SK-N-SH treated with all-trans-retinoic acid at 6 μM for 48 hours (cell line): ENCODE measurements around the gene FCHSD2.

Source experiments
- ARNTL ChIP-seq: fragments of 450-650 bp; formaldehyde crosslinking; IDR thresholded peaks from 2 replicates; pipeline ENCODE4 v1.5.0; 2020; ENCODE audit warnings: low read depth, mild to moderate bottlenecking, moderate library complexity, borderline replicate concordance
- BACH2 ChIP-seq: fragments of 250-450 bp; sonication (Bioruptor Pico); IDR thresholded peaks from 2 replicates; pipeline ENCODE4 v1.9.0; 2021; ENCODE audit warnings: mild to moderate bottlenecking, borderline replicate concordance
- ESRRG ChIP-seq: fragments of 250-450 bp; sonication (Bioruptor Pico); IDR thresholded peaks from 2 replicates; pipeline ENCODE4 v1.6.1; 2021; ENCODE audit warnings: mild to moderate bottlenecking
- TOX ChIP-seq: fragments of 250-450 bp; sonication (Bioruptor Pico); IDR thresholded peaks from 2 replicates; pipeline ENCODE4 v1.8.0; 2021; ENCODE audit warnings: mild to moderate bottlenecking, moderate library complexity, borderline replicate concordance
- ZFP30 ChIP-seq: fragments of 450-650 bp; formaldehyde crosslinking; IDR thresholded peaks from 2 replicates; pipeline ENCODE4 v1.5.0; 2022; ENCODE audit warnings: mild to moderate bottlenecking, moderate library complexity
- ZNF565 ChIP-seq: fragments of 450-650 bp; formaldehyde crosslinking; conservative IDR thresholded peaks from 2 replicates; pipeline ENCODE4 v1.5.0; 2020; ENCODE audit warnings: low read depth, mild to moderate bottlenecking, moderate library complexity
- TF ChIP-seq, protein P1 (sequence below): fragments of 250-450 bp; sonication (Bioruptor Pico); IDR thresholded peaks from 2 replicates; pipeline ENCODE4 v1.5.0; 2020; ENCODE audit warnings: mild to moderate bottlenecking, moderate library complexity
- TF ChIP-seq, protein P2 (sequence below): fragments of 250-450 bp; sonication (Bioruptor Pico); IDR thresholded peaks from 2 replicates; pipeline ENCODE4 v1.8.0; 2020; ENCODE audit warnings: mild to moderate bottlenecking, moderate library complexity, borderline replicate concordance

DNA sequence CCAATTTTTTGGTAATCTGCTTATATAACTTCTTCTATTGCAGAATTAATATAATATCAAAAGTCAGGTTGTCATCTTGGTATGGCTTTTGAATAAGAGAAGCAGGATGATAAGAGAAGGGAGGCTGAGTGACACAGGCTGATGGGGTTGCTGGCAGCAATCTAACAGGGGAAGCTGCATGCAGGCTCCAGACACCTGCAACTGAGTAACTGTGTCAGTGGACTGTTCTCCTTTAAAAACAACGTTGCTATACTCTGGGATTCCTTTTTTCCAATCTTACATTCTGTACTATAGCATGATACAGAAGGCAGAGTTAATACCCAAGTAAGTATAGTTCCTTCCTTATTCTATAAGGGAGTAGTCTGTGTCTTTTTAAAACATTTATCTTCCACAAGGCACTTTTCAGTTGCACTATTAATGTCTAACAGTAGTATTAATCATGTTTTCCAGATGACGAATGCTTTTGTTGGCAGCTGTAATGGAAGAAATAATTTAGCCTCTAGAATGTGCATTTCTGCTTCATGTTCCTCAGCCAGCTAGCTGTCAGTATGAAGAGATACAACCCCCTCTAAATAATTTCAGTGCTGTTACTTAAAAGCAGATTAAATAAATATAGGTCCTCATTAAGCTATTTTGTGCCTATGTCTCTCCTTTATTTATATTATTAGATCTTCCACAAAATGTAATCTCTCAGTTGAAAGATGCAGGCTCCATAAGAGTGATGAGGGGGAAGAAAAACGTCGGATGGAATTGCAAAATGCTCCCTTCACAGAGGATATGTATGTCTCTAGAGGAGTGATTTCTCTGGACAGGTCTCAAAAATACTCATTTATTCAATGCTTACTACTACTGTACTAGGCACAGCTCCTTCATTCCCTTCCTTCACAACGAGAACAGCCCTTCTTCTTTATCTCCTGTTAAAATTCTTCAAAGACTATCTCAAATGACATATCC lies 277.1 kb downstream of the FCHSD2 start:
- TF ChIP-seq, protein P1, sequence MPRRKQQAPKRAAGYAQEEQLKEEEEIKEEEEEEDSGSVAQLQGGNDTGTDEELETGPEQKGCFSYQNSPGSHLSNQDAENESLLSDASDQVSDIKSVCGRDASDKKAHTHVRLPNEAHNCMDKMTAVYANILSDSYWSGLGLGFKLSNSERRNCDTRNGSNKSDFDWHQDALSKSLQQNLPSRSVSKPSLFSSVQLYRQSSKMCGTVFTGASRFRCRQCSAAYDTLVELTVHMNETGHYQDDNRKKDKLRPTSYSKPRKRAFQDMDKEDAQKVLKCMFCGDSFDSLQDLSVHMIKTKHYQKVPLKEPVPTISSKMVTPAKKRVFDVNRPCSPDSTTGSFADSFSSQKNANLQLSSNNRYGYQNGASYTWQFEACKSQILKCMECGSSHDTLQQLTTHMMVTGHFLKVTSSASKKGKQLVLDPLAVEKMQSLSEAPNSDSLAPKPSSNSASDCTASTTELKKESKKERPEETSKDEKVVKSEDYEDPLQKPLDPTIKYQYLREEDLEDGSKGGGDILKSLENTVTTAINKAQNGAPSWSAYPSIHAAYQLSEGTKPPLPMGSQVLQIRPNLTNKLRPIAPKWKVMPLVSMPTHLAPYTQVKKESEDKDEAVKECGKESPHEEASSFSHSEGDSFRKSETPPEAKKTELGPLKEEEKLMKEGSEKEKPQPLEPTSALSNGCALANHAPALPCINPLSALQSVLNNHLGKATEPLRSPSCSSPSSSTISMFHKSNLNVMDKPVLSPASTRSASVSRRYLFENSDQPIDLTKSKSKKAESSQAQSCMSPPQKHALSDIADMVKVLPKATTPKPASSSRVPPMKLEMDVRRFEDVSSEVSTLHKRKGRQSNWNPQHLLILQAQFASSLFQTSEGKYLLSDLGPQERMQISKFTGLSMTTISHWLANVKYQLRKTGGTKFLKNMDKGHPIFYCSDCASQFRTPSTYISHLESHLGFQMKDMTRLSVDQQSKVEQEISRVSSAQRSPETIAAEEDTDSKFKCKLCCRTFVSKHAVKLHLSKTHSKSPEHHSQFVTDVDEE (CRISPR knock-in tag) = no peak
- TF ChIP-seq BACH2 (CRISPR knock-in tag) (no peak), ZFP30 (CRISPR knock-in tag) (no peak), ARNTL (CRISPR knock-in tag) (no peak), TOX (CRISPR knock-in tag) (no peak), ZNF565 (CRISPR knock-in tag) (no peak), ESRRG (no peak)
- TF ChIP-seq, protein P2, sequence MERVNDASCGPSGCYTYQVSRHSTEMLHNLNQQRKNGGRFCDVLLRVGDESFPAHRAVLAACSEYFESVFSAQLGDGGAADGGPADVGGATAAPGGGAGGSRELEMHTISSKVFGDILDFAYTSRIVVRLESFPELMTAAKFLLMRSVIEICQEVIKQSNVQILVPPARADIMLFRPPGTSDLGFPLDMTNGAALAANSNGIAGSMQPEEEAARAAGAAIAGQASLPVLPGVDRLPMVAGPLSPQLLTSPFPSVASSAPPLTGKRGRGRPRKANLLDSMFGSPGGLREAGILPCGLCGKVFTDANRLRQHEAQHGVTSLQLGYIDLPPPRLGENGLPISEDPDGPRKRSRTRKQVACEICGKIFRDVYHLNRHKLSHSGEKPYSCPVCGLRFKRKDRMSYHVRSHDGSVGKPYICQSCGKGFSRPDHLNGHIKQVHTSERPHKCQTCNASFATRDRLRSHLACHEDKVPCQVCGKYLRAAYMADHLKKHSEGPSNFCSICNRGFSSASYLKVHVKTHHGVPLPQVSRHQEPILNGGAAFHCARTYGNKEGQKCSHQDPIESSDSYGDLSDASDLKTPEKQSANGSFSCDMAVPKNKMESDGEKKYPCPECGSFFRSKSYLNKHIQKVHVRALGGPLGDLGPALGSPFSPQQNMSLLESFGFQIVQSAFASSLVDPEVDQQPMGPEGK (CRISPR knock-in tag) = no peak
